Stimulated activated CD8-positive, alpha-beta memory T cell treated with anti-CD3 and anti-CD28 coated beads, Interleukin-7, amount 100 ng/mL, for 1 hour (primary cell): ENCODE measurements around the gene CHSY1.
"Not testable (repeated sequence)": the region's sequence is repeated elsewhere in the genome, so short reads cannot be mapped to it uniquely, and the experiment has no call there.

Experiments
- DNase-seq, 2 donors: peaks; one replicate each; pipeline ENCODE4 v3.0.0-alpha.2; 2020; ENCODE audit warnings: low read depth in 2 of 2

Gene CHSY1

DNA sequence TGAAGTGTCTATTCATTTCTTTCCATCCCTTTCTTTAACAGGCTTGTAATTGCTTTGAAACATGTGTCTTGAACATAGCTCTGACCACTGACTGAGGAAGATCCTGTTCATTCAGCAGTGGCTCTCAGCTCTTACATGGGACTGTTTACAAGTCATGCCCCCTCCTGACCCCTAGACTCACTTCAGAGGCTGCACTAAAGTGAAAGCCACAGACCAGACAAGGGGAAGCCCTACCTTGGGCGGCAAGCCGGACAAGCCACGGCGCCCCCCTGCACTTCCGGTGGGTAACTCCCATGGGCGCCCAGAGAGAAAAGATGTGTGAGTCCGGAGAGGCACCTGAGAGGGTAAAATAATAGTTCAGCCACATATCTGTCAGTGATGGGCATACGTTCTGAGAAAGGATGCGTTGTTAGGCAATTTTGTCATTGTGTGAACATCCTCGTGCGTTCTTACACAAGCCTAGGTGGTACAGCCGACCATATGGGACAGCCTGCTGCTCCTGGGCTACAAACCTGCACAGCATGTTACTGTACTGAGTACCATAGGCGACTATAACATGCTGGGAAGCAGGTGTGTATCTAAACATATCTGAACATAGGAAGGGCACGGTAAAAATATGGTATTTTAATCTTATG is 116.2 kb downstream of the CHSY1 start:
- no peak for DNase-seq

DNA sequence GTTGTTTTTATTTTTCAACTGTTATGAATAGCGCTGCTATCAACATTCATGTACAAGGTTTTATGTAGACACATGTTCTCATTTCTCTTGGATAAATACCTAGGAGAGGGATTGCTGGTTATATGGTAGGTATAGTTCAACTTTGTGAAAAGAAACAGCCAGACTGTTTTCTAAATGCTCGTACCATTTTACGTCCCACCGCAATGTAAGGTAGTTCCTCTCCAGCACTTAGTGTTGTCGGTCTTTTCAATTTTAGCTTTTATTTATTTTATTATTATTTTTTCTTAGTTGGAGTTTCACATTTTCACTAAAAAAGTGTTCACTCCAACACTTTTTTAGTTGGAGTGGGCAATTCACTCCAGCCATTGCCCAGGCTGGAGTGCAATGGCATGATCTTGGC is 117.1 kb downstream of the CHSY1 start:
- DNase-seq, result no peak

DNA sequence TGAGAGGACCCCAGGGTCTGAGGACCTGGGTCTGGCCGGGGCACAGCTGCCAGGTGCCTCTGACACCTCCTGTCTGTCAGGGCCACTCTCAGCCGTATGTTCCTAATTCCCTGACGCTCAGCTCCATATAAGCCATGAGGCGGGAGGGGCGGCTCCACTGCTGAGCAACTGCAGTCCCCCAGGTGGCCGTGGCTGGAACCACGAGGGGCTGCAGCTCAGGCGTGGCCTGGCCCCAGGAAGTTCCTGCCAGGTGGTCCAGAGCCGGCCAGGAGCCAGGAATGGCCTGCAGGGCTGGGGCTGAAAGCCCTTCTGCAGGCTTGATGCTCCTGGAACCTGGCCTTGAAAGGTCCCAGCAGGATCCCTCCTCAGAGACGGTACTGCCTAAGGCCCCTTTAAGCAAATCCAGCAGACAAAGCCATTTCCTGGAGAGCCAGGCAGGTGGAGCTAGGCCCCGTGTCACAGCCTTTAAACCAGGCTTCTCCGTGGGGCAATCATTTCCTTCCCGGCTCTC is 118.0 kb downstream of the CHSY1 start:
- DNase-seq, result no peak

DNA sequence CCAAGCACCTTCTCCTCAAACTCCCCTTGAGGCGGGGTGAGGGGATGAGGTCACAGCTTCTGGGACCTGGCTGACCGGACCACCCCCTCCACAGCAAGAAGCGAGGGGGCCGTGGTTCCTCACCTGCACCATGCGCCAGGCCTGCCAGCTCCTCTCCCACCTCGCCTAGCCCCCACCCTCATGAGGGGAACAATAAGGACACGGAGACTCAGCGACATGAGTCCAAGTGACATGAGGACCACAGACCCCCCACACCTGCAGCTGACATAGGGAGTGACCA is 118.7 kb downstream of the CHSY1 start:
- DNase-seq, result no peak

DNA sequence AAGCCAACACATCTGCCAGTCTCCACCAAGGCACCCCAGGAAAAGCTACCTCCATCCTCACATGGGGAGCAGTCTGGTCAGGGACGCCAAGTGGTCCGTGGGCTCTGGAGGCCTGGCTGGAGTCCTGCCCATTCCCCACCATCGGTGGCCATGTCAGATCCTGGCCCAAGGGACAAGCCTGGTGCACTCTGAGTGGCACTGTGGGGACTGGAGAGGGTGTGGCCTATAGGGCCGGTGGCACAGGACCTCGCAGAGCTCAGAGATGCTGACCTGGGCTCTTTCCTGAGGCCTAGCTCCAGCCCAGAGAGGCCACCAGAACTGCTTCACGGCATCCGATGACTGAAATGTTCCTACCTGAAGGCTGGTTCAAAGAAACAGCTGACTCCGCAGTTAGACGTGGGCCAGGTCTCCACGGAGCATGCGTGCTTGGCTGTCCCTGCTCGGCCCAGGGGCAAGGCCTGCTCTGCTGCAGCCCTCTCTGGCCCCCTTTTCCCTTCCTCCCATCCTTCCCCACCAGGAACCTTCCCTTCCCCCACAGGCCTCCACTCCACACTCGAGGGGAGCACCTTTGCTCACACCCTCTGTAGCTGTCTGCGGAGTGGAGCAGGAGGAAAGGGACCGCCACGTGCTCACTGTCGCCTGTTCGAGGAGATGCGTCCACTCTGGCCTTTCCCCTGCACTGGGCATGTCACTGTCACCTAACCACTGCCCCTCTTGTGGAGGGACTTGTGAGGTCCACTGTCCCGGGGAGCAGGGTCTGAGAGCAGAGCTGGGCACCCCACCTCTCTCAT is 119.3 kb downstream of the CHSY1 start:
- DNase-seq, result no peak

DNA sequence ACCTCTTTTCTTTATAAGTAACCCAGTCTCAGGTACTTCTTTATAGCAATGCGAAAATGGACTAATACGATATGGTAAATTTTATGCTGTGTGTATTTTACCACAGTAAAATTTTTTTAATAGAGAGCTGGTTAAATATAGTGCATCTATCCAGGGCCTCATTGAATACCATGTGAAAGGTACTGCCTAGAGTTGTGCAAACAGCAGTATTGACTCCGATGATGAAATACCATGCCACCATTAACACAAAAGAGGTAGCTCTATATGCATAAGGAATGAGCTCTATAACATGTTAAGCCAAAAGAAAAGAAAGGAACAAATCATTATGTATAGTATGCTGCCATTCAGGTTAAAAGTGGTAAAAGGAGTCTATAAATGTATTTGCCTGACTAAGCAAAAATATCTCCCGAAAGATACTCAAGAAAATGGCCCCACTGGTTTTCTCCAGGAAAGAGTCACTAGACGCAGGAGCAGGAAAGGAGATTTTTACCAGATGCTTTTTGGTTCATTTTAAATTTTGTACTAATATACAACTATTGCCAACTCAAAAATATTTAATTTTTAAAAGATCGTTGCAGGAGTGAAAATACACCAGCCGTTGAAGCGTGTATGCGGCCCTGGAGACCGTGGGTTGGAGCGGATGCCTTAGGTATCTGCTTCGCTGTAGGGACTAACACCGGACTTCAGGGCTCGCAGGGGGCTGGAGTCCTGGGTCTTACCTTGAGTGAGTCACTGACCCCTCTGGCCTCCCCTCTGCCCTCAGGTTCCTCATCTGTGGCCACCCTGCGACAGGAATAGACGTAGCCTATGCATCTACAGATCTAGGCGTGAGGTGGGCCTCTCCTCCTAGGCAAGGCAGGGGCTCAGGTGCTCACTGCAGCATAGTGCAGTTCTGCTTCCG is 120.1 kb downstream of the CHSY1 start:
- DNase-seq, result no peak

DNA sequence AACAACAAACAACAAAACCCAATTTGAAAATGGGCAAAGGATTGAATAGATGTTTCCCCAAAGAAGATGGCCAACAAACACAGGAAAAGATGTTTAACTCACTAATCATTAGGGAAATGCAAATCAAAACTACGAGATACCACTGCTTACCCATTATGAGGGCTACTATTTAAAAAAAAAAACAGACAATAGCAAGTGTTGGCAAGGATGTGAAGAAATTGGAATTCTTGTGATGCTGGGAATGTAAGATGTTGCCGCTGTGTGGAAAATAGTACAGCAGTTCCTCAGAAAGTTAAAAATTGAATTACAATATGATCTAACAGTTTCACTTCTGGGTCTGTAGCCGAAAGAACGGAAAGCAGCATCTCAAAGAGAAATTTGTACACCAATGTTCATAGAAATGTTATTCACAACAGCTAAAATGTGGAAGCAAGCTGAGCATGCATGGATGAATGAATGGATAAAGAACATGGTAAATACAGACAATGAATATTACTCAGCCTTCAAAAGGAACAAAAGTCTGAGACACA is 121.9 kb downstream of the CHSY1 start:
- DNase-seq, result no peak

DNA sequence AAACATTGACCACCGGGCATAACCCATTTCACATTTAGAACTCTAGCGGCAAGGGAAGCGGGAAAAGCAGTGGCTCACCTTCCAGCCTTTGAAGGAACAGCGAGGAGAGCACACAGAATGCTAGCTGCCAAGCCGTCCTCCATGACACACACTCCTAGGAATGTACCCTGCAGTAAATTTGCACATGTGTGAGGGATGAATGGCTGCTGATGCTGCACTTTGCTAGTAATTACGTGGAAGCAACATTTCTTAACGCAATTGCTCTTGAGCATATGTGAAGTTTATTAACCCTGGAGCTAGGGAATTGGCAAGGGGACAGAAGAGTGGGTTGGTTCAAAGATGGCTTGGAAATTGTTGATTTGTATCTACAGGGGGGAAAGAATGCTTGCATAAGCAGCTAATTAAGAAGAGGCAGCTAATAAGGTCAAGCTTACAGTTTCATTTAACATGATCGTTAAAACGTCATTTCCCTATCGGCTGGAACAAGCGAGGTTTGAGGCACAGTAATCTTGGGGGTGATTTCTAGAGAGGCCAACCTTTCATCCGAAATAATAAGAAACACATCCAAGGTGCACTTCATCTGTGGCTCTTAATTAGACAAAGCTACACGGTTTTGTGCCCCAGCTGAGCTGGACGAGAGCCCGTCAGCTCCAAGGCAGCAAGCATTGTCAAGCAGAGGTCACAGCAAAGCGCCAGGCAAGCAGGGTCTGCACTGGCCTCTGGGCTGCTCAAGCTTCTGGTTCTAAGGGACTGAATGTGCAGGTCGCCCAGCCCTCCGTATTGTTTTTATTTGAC is 123.4 kb downstream of the CHSY1 start:
- no peak for DNase-seq

DNA sequence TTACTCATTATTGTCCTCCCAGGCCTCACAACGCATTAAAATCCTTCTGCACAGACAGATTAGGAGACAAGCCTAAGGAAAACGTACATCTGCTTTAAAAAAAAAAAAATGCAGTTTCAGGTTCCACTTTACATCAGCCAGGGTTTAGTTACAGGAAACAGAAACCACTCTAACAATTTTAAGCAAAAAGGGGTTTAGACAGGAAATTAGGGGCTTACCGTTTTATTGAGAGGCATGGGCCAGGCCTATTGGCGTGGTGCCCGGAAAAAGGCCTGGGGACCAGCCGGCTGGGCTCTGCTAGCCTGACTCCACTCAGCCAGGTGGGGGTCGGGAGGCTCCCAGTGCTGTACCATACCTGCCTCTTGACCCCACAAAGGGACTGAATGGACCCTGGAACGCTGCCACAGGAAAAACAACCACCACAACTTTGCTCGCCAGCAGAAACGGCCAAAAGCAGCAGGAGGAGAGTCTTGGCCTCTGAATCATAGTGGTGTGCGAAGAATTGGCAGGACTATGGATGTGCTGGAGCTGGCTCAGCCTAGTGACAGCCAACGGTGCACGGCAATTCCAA is 124.3 kb downstream of the CHSY1 start:
- peak; percentile 14 to 23 for DNase-seq

DNA sequence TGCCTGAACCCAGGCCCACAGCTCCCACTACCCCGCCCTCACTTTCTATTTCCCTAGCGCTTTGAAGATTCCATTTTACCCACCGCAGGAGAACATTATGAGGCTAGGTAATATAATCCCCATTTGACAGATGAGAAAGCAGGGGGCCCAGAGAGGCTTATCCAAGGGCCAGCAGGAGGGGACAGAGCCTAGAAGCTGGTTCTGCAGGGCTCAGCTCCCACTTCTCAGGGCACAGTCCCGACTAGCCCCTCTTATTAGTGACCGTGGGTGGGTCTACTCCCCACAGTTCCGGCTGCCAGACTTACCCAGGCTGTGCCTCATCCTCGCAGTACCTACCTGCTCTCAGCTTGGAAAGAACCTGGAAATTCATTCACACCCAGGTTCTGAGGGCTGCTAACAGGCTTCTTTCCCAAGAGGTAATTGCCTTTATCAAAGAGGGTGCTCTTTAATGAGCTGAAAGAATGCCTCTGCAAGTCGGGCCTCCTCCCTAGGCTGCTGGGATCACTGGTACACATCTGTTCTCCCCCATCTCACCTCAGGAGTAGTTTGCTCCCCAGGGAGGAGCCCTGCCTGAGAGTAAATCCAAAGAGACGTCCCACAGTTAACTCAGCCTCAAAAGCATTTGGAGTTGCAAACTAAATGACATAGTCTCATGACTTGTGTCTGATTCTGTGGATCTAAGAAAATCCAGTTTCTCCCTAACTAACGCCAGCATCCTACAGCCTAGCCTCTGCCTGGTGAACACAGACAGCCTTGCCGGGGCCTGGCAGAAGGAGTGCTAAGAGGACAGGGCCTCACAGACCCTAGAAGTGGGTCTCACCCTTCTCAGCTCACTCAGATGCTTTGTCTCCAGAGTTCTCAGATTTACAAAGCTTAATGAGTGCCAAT is 125.0 kb downstream of the CHSY1 start:
- no peak for DNase-seq

DNA sequence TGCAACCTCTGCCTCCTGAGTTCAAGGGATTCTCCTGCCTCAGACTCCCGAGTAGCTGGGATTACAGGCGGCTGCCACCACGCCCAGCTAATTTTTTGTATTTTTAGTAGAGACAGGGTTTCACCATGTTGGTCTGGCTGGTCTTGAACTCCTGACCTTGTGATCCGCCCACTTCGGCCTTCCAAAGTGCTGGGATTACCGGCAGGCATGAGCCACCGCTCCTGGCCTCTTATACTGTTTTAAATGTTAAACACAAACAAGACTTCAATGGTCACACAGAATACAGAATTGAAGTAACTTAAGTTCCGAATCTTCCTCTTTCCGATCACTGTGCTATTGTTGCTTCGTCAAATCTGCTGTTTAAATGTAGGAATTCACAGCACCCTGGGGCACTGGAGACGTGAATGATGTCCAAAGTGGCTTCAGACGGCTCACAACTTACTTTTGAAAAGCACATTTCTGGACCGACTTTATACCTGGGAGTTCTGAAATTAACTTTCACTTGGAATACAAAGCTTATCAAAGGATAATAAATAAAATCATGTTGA is 125.9 kb downstream of the CHSY1 start:
- not testable (repeated sequence) for DNase-seq
